ENCODE results near the gene TMED8.
A peak's percentile ranks its signal among the peaks of the same experiment; 100 is the strongest.
"Not testable (repeated sequence)": the region's sequence is repeated elsewhere in the genome, so short reads cannot be mapped to it uniquely, and the experiment has no call there.

The TMED8 gene

DNA sequence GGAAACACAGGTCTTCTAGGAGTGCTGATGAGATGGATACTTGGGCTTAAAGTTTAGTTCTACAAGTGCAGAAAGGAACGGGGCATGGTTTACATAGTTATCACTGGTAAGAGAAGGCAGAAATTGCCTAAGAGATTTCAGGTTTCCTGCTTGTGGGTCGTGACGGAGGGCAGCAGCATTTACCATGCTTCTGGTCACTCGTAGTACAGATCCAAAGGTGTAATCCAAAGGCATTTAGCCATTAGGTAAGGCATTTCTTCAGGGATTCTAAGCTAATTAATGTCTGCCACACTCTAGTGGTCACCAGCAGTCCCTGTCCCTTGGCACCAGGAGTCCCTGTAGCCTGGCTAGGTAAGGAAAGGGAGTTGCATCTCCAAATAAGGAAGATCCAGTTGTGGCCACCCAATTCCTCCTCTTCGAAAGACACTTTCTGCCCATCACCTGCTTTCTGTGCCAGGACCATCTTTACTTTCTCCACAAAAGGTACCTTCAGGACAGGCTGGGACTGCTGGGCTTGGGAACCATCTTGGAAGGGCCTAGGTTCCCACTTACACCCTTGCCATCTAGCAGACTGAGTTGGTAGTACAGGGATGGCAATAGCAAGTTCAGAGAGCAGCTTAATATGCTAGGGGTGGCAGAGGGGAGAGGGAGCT is 54.5 kb downstream of the TMED8 start:
- Histone ChIP-seq H3K27me3 (no peaks in the 10 kb centered on the region), H3K36me3 (peaks cover 0 to 4% (median 0%) of the 10 kb centered on the region in 3 donors), H3K9me3 (no peaks in the 10 kb centered on the region), H3K4me1 (peaks cover 0 to 18% (median 14%) of the 10 kb centered on the region in 4 donors), H3K27ac (peak overlapping the region; percentile 94 to 97), H3K4me3 (peak overlapping the region; percentile 90 to 95)
- intact Hi-C loops (cut with DNase I; ENCODE audit: low total_unique reads), result loop anchor here (2.0 kb wide), 1 partner anchor 54 kb away; the partner anchor contains the start of genes SAMD15 and TMED8
- DNase-seq, result peak in 1 of 2 donors; percentile 45
- TF ChIP-seq, protein P1, sequence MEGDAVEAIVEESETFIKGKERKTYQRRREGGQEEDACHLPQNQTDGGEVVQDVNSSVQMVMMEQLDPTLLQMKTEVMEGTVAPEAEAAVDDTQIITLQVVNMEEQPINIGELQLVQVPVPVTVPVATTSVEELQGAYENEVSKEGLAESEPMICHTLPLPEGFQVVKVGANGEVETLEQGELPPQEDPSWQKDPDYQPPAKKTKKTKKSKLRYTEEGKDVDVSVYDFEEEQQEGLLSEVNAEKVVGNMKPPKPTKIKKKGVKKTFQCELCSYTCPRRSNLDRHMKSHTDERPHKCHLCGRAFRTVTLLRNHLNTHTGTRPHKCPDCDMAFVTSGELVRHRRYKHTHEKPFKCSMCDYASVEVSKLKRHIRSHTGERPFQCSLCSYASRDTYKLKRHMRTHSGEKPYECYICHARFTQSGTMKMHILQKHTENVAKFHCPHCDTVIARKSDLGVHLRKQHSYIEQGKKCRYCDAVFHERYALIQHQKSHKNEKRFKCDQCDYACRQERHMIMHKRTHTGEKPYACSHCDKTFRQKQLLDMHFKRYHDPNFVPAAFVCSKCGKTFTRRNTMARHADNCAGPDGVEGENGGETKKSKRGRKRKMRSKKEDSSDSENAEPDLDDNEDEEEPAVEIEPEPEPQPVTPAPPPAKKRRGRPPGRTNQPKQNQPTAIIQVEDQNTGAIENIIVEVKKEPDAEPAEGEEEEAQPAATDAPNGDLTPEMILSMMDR (IDR thresholded peaks at IDR 0.05), result no peak

DNA sequence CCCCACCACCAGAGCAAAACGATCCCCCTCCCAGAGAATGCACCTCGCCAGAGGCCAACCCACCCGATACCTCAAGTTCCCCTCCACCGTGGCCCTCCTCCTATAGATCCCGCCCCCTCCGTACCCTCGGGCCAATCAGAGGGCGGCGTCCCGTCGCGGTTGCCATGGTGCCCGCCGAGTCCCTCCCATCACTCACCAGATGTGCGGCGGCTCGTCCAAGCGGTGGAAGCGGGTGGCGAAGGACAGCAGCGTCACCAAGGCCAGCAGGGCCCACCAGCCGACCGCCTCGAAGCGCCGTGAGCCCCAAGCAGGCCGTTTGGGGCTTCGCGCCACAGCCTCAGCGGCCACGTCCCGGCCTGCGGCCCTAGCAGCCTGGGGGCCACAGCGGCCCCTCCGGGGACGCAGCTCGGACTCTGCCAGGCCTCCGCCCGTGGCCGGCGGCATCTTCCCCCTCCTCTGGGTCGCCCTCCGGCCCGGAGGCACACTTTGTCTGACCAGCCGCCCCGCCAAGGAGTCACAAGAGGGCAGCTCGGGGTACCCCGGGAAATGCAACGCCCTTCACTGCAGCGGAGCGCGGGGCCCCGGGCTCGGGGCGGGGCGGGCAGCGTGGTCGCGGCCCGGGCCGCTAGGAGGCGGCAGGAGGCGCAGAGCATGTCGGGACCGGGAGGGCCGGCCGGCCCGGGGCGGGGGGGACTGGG is 56.5 kb downstream of the TMED8 start, which contains the start of gene POMT2:
POMT2 (minus strand) TSS at position 646 of the 698 bp plus-strand sequence; CDS start at position 444, 202 bp downstream.
- Histone ChIP-seq H3K4me1 (peaks cover 0 to 34% (median 16%) of the 10 kb centered on the region in 4 donors), H3K9me3 (no peaks in the 10 kb centered on the region), H3K27me3 (no peaks in the 10 kb centered on the region), H3K4me3 (peak within 1 kb of the TSS; percentile 90 to 95), H3K27ac (peak within 1 kb of the TSS; percentile 94 to 97), H3K36me3 (no peaks in the 10 kb centered on the region)
- TF ChIP-seq, protein P1 (IDR thresholded peaks at IDR 0.05), result peak; percentile 52 to 60
- peak; percentile 94 to 97 for DNase-seq
- intact Hi-C loops (cut with DNase I; ENCODE audit: low total_unique reads), result no loop called here

DNA sequence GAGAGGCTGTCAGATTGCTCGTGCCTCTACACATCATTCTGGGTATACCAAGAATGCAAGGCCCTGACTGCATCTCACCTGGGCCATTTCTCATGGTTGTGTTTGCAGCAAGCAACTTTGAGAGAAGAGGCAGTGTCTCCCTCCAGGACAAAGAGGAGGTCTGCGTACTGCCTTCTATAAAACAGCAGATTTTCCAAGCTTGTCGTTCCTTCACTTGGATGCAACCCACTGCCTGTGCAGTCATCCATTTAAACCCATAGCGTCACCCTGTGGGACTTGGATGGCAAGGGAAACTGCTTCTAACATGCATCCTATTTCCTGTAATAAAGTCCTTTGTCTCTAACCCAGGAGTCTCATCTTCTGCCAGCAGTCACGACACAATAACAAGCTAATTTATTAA is 57.5 kb downstream of the TMED8 start:
- Histone ChIP-seq H3K27me3 (no peaks in the 10 kb centered on the region), H3K36me3 (no peaks in the 10 kb centered on the region), H3K4me1 (peaks cover 0 to 36% (median 16%) of the 10 kb centered on the region in 4 donors), H3K27ac (peak overlapping the region in 1 of 2 donors; percentile 94), H3K4me3 (no peak overlapping the region), H3K9me3 (no peaks in the 10 kb centered on the region)
- intact Hi-C loops (cut with DNase I; ENCODE audit: low total_unique reads), result loop anchor here (5.0 to 10.0 kb wide), 2 partner anchors 165 to 447 kb away; no protein-coding TSS in a partner anchor
- TF ChIP-seq, protein P1 (IDR thresholded peaks at IDR 0.05), result no peak
- DNase-seq, result no peak

DNA sequence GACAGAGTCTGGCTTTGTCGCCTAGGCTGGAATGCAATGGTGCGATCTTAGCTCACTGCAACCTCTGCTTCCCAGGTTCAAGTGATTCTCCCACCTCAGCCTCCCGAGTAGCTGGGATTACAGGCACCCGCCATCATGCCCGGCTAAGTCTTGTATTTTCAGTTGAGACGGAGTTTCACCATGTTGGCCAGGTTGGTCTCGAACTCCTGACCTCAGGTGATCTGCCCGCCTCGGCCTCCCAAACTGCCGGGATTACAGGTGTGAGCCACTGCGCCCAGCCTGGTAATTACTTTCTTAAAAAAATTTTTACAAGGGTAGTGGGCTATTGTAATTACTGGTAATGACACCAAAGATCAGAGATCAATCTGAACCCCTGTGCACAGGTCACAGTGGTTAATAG is 58.1 kb downstream of the TMED8 start:
- not testable (repeated sequence) for H3K4me3 ChIP-seq, H3K27me3 ChIP-seq, DNase-seq, H3K36me3 ChIP-seq, H3K9me3 ChIP-seq, H3K27ac ChIP-seq
- H3K4me1 ChIP-seq, result peaks cover 0 to 43% (median 16%) of the 10 kb centered on the region in 4 donors
- intact Hi-C loops (cut with DNase I; ENCODE audit: low total_unique reads), result loop anchor here (5.0 to 10.0 kb wide), 2 partner anchors 164 to 446 kb away; no protein-coding TSS in a partner anchor

DNA sequence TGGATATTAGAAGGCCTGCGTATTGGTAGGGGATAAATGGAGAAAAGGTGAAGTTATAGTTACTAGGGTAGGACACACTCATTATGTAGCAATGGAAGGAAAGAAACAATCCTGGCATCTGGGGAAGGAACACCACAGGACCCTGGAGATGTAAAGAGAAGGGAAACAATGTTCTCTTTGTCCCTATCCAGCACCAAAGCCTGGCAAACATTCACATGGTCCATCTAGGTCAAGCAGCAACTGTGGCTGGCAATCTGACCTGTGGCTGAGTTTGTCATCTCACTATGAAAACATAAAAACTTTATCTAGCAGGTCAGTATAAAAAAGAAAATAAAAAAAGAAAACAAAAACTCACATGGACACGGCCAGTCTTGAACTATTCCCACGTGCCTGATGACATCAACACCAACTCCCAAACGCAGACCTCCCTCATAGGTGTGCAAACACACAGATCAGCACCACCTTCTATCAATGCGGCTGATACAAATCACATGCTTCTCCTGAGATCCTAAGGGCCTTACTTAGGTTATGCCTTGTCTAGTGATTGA is 58.8 kb downstream of the TMED8 start:
- no peak overlapping the region for H3K27ac ChIP-seq
- H3K4me1 ChIP-seq, result peaks cover 0 to 45% (median 16%) of the 10 kb centered on the region in 4 donors
- no peak overlapping the region for H3K4me3 ChIP-seq
- TF ChIP-seq, protein P1 (IDR thresholded peaks at IDR 0.05), result no peak
- H3K36me3 ChIP-seq, result no peaks in the 10 kb centered on the region
- DNase-seq, result no peak
- intact Hi-C loops (cut with DNase I; ENCODE audit: low total_unique reads), result loop anchor here (5.0 to 10.0 kb wide), 2 partner anchors 163 to 446 kb away; no protein-coding TSS in a partner anchor
- H3K9me3 ChIP-seq, result no peaks in the 10 kb centered on the region
- H3K27me3 ChIP-seq, result no peaks in the 10 kb centered on the region
